GM12873 (cell line): Measurements from ENCODE around the gene CBX6.

Experiments
- CTCF ChIP-seq: IDR thresholded peaks from 2 replicates; pipeline ENCODE4 v1.5.1; 2012; ENCODE audit warnings: low read depth, mild to moderate bottlenecking, moderate library complexity, low read length, control low read depth; ENCODE audit not compliant: insufficient read depth; ENCODE audit errors: missing control alignments

Gene CBX6

GRCh38 chr22:38826801-38827200 lies 45.2 kb downstream of the CBX6 start:
- TF ChIP-seq CTCF: no peak

- TF ChIP-seq CTCF: no peak
Observed at GRCh38 chr22:38826386-38826785, 45.6 kb downstream of the CBX6 start.

GRCh38 chr22:38824585-38824984 lies 47.4 kb downstream of the CBX6 start:
- no peak for TF ChIP-seq CTCF

GRCh38 chr22:38823637-38824036 lies 48.4 kb downstream of the CBX6 start:
- TF ChIP-seq CTCF: no peak

GRCh38 chr22:38823076-38823475 lies 48.9 kb downstream of the CBX6 start:
- no peak for TF ChIP-seq CTCF

GRCh38 chr22:38820020-38820419 lies 52.0 kb downstream of the CBX6 start:
- TF ChIP-seq CTCF: no peak

GRCh38 chr22:38819387-38819940 lies 52.6 kb downstream of the CBX6 start:
- TF ChIP-seq CTCF: no peak
